ENCODE measurements around the gene DEK.

DNA sequence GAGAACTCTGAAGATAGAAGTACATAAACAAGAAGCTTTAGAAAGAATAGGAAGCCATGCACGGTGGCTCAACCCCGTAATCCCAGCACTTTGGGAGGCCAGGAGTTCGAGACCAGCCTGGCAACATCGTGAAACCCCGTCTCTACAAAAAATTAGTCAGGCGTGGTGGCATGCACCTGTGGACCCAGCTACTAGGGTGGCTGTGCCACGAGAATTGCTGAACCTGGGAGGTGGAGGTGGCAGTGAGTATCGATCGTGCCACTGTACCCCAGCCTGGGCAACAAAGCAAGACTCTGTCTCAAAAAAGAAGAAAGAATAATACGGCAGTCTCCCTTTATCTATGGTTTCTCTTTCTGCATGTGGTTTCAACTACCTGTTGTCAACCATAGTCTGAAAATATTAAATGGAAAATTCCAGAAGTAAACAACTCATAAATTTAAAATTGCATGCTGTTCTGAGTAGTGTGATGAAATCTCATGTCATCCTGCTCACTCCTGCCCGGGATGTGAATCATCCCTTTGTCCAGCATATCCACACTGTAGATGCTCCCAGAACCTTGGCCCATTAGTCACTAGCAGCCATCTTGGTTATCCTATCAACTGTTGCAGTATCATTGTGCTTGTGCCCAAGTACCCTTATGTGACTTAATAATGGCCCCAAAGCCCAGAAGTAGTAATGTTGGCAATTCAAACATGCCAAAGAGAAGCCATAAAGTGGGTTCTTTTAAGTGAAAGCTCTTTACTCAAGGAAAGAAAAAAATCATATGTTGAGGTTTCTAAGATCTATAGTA is 22.1 kb downstream of the DEK start:
- TF ChIP-seq, protein P1, sequence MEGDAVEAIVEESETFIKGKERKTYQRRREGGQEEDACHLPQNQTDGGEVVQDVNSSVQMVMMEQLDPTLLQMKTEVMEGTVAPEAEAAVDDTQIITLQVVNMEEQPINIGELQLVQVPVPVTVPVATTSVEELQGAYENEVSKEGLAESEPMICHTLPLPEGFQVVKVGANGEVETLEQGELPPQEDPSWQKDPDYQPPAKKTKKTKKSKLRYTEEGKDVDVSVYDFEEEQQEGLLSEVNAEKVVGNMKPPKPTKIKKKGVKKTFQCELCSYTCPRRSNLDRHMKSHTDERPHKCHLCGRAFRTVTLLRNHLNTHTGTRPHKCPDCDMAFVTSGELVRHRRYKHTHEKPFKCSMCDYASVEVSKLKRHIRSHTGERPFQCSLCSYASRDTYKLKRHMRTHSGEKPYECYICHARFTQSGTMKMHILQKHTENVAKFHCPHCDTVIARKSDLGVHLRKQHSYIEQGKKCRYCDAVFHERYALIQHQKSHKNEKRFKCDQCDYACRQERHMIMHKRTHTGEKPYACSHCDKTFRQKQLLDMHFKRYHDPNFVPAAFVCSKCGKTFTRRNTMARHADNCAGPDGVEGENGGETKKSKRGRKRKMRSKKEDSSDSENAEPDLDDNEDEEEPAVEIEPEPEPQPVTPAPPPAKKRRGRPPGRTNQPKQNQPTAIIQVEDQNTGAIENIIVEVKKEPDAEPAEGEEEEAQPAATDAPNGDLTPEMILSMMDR (IDR thresholded peaks at IDR 0.05) = no peak
- no peak for TF ChIP-seq EZH2 (IDR thresholded peaks at IDR 0.05; ENCODE audit: borderline replicate concordance, insufficient read depth, low read depth, low read length, poor library complexity, severe bottlenecking)
